ENCODE results near the gene COL8A1.

The COL8A1 gene

GRCh38 chr3:99662838-99663570 lies 24.6 kb downstream of the COL8A1 start:
- no peak overlapping the region for H3K4me2 ChIP-seq (ENCODE audit: low read length)

GRCh38 chr3:99663977-99664376 lies 25.6 kb downstream of the COL8A1 start:
- no peak overlapping the region for H2AFZ ChIP-seq
- no peaks in the 10 kb centered on the region for H3K36me3 ChIP-seq (ENCODE audit: control insufficient read depth, insufficient read depth, low read length)
- no peak overlapping the region for H3K4me3 ChIP-seq (ENCODE audit: low read depth, low read length)
- no peak overlapping the region for H3K27ac ChIP-seq
- H3K9ac ChIP-seq: no peak overlapping the region
- no peaks in the 10 kb centered on the region for H3K9me3 ChIP-seq (ENCODE audit: control insufficient read depth, low read length)
- no peaks in the 10 kb centered on the region for H3K27me3 ChIP-seq (ENCODE audit: control insufficient read depth, insufficient read depth, low read length)
- TF ChIP-seq CTCF (IDR thresholded peaks at IDR 0.05): no peak
- no peak overlapping the region for H3K4me2 ChIP-seq (ENCODE audit: low read length)
- H3K4me1 ChIP-seq: no peaks in the 10 kb centered on the region
- H3K79me2 ChIP-seq: no peaks in the 10 kb centered on the region

More at GRCh38 chr3:99662838-99663570, 24.6 kb downstream of the COL8A1 start:
- H3K27me3 ChIP-seq (ENCODE audit: control insufficient read depth, insufficient read depth, low read length): no peaks in the 10 kb centered on the region
- H3K79me2 ChIP-seq: no peaks in the 10 kb centered on the region
- no peaks in the 10 kb centered on the region for H3K36me3 ChIP-seq (ENCODE audit: control insufficient read depth, insufficient read depth, low read length)
- no peaks in the 10 kb centered on the region for H3K4me1 ChIP-seq
- TF ChIP-seq CTCF (IDR thresholded peaks at IDR 0.05): no peak
- no peaks in the 10 kb centered on the region for H3K9me3 ChIP-seq (ENCODE audit: control insufficient read depth, low read length)
- H3K9ac ChIP-seq: no peak overlapping the region
- H3K4me3 ChIP-seq (ENCODE audit: low read depth, low read length): no peak overlapping the region
- H3K27ac ChIP-seq: no peak overlapping the region
- no peak overlapping the region for H2AFZ ChIP-seq

- TF ChIP-seq CTCF (IDR thresholded peaks at IDR 0.05): no peak
- H3K36me3 ChIP-seq (ENCODE audit: control insufficient read depth, insufficient read depth, low read length): no peaks in the 10 kb centered on the region
Observed at GRCh38 chr3:99665017-99665416, 26.6 kb downstream of the COL8A1 start.

GRCh38 chr3:99666201-99666600 lies 27.8 kb downstream of the COL8A1 start:
- no peak overlapping the region for H3K4me3 ChIP-seq (ENCODE audit: low read depth, low read length)
- TF ChIP-seq CTCF (IDR thresholded peaks at IDR 0.05): no peak
- H3K27ac ChIP-seq: no peak overlapping the region
- H3K4me1 ChIP-seq: no peaks in the 10 kb centered on the region
- H3K79me2 ChIP-seq: no peaks in the 10 kb centered on the region
- H3K36me3 ChIP-seq (ENCODE audit: control insufficient read depth, insufficient read depth, low read length): no peaks in the 10 kb centered on the region
- H3K4me2 ChIP-seq (ENCODE audit: low read length): no peak overlapping the region
- H3K27me3 ChIP-seq (ENCODE audit: control insufficient read depth, insufficient read depth, low read length): no peaks in the 10 kb centered on the region
- H3K9ac ChIP-seq: no peak overlapping the region
- no peak overlapping the region for H2AFZ ChIP-seq
- H3K9me3 ChIP-seq (ENCODE audit: control insufficient read depth, low read length): no peaks in the 10 kb centered on the region

More at GRCh38 chr3:99665017-99665416, 26.6 kb downstream of the COL8A1 start:
- Histone ChIP-seq H3K9ac (no peak overlapping the region), H3K4me2 (ENCODE audit: low read length) (no peak overlapping the region), H3K79me2 (no peaks in the 10 kb centered on the region), H3K27me3 (ENCODE audit: control insufficient read depth, insufficient read depth, low read length) (no peaks in the 10 kb centered on the region), H2AFZ (no peak overlapping the region), H3K27ac (no peak overlapping the region), H3K4me1 (no peaks in the 10 kb centered on the region), H3K4me3 (ENCODE audit: low read depth, low read length) (no peak overlapping the region), H3K9me3 (ENCODE audit: control insufficient read depth, low read length) (no peaks in the 10 kb centered on the region)

GRCh38 chr3:99668044-99668443 lies 29.6 kb downstream of the COL8A1 start:
- H3K79me2 ChIP-seq: no peaks in the 10 kb centered on the region
- H3K4me1 ChIP-seq: no peaks in the 10 kb centered on the region
- no peak overlapping the region for H3K9ac ChIP-seq
- TF ChIP-seq CTCF (IDR thresholded peaks at IDR 0.05): no peak
- H3K9me3 ChIP-seq (ENCODE audit: control insufficient read depth, low read length): no peaks in the 10 kb centered on the region
- no peak overlapping the region for H2AFZ ChIP-seq
- no peaks in the 10 kb centered on the region for H3K36me3 ChIP-seq (ENCODE audit: control insufficient read depth, insufficient read depth, low read length)
- H3K27me3 ChIP-seq (ENCODE audit: control insufficient read depth, insufficient read depth, low read length): no peaks in the 10 kb centered on the region
- no peak overlapping the region for H3K4me2 ChIP-seq (ENCODE audit: low read length)
- no peak overlapping the region for H3K27ac ChIP-seq
- H3K4me3 ChIP-seq (ENCODE audit: low read depth, low read length): no peak overlapping the region

All from parathyroid adenoma (tissue), 2 donors.